NCI-H748 (cell line): ENCODE measurements around the gene CLCNKB.
"Not testable (repeated sequence)": the region's sequence is repeated elsewhere in the genome, so short reads cannot be mapped to it uniquely, and the experiment has no call there.

Source experiments
- DNase-seq: peaks from one replicate; lab custom pipeline; 2025; ENCODE audit not compliant: unreplicated experiment; lab: John Stamatoyannopoulos, UW

Gene CLCNKB

DNA sequence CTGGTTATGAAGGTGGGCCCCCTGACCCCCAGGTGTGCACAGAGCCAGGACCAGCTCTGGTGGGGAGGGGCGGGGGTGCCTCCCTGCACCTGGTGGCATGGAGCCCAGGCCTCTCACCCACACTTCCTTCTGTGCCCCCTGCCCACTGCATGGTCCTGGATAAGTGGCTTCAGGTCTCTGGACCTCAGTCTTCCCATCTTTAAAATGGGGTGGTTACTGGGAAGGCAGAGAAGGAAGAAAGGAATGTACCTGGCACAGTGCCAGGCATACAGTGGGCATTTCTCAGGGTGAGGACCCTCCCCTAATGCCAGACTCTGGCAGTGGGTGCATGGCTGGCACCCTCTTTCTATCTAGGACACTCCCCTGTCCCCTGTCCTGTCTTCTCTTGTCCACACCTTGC is 14.3 kb upstream of the CLCNKB start:
- no peak for DNase-seq

DNA sequence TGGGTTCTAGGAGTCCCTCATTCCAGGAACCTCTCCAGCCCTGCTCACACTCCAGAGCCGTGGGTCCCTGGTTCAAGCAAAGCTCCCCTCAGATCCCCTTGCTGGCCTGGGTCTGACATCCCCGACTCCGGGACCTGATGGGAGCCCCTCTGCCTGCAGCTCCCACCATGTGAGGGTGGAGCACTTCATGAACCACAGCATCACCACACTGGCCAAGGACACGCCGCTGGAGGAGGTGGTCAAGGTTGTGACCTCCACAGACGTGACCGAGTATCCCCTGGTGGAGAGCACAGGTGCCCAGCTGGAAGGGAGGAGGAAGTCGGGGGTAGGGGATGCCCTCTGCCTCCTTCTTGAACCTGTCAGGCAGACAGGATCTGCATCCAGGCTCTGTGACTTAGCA is 12.0 kb upstream of the CLCNKB start:
- no peak for DNase-seq

DNA sequence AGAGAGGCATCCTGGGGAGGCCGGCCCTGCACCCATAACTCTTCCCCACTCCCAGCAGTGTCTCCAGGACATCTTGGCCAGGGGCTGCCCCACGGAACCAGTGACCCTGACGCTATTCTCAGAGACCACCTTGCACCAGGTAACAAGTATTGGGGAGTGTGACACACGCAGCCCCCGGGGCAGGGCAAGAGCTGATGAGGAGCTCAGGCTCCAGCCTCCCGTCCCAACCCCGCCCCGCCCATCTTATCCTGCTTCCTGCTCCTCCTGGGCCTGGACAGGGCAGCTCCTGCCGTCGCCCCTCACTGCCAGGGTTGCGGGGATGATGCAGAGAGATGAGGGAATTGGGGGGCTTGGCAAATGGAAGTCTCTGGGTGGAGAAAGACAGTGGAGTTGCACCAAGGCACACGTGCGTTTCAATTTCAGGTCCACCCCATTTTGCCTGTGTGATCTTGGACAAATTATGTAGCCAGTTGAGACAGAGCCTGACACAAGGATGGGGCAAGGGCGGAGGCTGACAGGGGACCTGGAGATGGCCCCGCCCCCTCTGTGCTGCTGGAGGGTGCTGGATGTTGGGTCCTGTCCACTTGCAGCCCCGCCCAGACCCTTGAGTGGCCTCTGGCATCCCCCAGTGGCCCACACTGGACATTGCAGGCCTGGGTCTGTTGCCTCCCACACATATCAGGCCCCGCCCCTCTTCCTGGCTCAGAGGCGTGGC is 11.0 kb upstream of the CLCNKB start:
- peak; percentile 84 for DNase-seq

DNA sequence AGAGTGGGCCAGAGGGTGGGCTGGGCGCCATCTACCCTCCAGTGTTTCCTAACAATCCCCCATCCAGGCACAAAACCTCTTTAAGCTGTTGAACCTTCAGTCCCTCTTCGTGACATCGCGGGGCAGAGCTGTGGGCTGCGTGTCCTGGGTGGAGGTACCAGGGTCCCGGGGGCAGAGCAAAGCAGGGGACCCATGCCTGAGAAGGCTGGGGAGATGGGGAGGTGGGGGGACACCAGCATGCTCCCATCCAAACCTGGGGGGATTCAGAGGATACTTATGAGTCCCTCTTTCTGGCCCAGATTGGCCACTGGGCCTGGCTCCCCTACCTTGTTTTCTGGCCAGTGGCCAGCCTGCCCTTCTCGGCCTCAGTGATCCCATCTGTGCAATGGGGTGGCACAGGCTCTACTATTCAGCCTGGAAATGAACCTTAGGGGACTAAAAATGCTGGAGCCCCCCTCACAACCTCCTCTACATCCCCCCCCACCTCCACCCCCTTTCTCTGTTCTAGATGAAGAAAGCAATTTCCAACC is 10.4 kb upstream of the CLCNKB start:
- not testable (repeated sequence) for DNase-seq

DNA sequence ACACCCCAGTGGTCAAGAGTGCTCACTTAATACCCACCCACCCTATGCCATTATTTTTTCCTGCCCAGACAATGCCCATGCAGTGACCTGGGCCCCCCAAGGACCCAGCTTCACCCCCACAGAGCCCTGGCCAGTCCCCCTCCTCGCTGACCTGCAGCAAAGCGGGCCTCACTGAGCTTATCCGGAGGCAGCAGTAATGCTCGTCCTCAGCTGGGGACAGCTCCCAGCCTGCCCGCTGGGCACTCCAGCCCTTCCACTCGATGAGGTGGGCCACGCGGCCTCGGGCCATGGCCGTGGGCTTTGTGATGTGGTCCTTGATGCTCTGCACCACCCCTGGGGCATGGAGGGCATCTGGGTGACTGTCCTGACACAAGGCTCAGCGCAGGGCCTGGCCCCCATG is 7.1 kb upstream of the CLCNKB start:
- not testable (repeated sequence) for DNase-seq

DNA sequence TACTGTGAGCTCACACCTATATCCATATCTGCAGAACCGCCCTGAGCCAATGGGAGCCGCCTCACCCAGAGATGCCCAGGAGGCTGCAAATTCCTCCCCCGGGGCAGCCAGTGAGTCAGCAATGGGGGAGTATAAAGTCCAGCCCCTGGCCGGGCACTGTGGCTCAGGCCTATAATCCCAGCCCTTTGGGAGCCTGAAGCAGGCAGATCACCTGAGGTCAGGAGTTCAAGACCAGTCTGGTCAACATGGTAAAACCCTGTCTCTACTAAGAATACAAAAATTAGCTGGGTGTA is 5.0 kb upstream of the CLCNKB start:
- no peak for DNase-seq

DNA sequence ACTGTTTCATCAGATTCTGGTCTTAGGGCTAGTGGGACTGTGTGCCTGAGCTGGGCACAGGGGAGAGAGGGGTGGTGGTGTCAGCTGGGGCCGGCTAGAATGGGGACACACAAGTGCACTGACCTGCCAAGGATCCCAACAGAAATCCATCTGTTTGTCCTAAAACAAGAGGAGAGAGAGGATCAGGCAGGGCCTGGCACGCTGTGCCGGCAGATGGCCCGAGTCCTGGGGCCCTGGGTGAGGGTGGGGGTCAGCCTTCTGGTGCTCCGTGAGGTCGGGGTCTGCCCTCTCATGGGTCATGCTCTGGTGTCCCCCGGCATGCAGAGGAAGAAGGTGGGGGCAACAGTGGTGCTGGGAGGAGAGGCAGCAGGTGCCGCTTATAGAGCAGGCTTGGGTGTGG is 3.7 kb upstream of the CLCNKB start:
- not testable (repeated sequence) for DNase-seq

DNA sequence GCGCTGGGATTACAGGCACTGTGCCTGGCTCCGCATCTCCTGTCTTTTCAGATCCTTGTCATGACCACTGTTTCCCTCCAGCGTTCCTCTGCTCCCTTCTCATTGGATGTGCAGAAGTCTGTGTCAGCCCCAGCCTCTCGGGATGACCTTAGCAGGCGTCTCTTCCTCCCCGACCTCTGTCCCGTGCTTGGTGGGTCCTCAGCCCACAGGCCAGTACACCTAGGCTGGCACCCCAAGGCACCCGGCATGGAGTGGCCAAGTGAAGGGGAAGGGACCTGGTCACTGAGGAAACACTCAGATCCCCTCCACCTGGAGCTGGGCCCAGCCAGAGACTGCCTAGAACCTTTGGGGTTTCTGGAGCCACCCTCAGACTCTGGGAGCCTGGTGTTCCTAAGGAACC is 2.4 kb upstream of the CLCNKB start:
- no peak for DNase-seq

DNA sequence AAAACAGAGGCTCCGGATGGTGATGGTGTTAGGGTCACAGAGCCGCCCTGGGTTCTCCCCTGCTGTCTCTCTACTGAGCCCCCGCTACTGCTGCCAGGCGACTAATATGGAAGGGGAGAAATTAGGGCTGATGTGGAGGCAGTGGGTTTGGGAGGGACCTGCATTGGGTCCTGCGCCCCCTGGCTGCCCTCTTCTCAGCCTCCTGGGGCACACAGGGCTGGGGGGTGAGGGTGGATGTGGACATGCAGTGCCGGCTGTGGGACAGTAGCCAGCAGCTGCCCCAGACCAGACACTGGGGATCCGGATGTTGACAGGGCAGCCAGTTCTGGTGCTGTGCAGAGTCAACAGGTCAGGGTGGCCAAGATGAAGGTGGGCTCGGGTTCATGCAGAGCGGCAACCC is 1.5 kb upstream of the CLCNKB start:
- no peak for DNase-seq

DNA sequence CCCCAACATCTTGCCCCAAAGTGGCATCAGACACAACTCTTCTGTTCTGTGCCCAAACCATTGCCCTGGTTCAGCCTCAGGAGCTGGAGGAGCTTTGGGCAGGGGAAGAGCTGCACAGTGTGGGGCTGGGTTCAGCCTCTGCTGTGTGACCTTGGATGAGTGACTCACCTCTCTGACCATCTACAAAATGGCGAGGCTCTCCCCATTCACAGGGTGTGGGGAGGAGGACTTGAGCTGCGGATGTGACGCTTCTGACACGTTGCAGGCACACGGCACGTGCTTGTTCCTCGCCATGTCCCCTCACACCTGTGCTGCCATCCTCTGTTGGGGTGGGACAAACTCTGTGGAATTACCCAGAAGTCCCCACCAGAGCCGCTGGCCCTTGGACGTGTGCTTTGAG is 928 bp upstream of the CLCNKB start:
- not testable (repeated sequence) for DNase-seq

DNA sequence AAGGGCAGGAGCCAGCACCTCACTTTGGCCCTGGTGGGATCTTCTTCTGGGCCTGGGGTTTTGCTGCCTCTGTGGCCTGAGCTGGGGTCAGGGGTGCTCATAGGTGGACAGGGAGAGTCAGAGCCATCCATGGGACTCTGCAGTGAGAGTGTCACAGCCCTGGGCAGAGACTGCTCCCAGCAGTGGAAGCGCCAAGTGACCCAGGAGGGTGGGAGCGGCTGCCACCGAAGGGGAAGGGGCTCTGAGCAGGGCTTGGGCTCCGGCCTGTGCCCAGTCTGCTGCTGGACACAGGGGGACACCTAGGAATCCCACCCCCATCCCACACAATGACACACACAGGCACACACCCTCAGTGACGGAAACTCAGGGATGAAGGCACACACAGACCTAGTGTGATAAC is 368 bp downstream of the CLCNKB start:
- DNase-seq = no peak

DNA sequence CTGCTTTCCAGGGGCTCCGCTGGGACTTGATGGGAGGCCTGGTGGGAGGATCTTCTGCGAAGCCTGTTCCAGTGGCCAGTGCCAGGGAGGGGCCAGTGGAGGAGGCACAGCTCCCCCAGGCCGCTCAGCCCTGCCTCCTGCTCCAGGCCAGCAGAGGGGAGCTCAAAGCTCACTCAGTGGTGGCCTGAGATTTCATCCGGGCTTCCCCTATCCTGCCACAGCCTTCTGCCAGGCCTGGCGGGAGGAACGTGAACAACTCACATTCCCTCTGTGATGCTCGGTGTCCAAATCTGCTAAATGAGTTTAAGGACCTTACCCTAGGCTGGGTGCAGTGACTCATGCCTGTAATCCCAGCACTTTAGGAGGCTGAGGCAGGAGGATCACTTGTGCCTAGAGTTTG is 3.3 kb downstream of the CLCNKB start:
- DNase-seq = no peak

DNA sequence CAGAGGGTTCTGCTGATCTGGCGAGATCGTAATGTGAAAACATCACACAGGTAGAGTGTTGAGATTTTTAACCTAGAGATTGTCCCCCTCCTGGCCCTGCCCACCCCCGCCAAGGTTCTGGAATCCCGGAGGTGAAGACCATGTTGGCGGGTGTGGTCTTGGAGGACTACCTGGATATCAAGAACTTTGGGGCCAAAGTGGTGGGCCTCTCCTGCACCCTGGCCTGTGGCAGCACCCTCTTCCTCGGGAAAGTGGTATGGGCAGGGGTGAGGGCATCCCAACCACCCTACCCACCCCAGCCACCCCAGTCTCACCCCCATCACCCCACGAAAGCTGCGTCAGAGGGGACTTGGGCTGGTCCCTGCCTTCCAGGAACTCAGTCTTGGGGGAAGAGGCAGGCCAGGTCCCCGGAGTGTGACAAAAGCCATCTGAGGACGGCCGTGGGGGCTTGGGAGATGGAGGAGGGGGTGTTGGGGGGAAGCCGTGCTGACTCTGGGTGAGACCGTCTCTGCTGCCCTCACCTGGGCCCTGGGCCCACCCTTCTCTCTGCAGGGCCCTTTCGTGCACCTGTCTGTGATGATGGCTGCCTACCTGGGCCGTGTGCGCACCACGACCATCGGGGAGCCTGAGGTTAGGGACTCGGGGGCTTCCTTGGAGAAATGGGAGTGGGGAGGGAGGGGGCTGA is 4.4 kb downstream of the CLCNKB start:
- no peak for DNase-seq

DNA sequence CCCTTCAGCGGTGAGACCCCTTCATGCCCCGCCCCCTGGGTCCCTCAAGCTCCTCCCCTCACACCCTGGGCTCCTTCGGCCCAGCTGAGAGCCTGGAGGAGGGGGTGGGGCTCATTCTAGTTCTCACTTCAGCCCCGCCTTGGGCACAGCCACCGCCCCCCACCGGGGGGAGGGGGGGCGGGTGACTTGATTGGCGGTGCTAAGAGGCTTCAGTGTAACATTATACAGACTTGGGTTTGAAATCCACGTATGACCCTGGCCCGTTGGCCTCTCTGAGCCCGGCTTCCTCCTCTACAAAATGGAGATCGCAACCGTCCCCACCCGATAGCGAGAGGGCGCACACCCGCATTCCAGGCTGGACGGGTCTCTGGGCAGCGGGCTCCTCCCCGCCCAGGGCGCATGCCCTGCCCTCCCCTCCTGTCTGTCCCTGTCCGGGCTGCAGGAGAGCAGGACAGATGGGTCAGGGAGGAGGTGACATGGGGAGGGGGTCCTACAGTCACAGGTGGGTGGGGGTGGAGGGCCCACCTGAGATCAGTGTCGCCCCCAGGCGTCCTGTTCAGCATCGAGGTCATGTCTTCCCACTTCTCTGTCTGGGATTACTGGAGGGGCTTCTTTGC is 5.1 kb downstream of the CLCNKB start:
- DNase-seq = no peak

DNA sequence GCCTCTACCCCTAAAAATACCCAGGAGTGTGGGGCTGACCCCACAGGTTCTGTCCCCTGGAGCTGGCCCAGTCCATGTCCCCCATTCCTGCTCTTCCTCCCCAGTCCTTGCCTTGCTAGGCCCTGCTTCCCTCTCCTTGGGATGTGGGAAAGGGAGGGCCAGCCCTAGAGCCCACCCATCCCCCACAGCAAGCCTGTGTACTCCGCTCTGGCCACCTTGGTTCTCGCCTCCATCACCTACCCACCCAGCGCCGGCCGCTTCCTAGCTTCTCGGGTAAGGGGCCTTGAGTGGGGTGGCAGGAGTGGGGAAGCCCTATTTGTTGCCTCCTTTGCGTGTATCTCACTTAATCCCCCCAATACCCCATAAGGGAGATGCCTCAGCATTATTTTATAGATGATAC is 6.7 kb downstream of the CLCNKB start:
- no peak for DNase-seq

DNA sequence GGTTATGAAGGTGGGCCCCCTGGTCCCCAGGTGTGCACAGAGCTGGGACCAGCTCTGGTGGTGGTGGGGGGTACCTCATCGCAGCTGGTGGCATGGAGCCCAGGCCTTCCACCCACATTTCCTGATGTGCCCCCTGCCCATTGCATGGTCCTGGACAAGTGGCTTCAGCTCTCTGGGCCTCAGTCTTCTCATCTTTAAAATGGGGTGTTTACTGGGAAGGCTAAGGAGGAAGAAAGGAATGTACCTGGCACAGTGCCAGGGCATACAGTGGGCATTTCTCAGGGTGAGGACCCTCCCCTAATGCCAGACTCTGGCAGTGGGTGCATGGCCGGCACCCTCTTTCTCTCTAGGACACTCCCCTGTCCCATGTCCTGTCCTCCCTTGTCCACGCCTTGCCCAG is 7.5 kb downstream of the CLCNKB start:
- DNase-seq = no peak

DNA sequence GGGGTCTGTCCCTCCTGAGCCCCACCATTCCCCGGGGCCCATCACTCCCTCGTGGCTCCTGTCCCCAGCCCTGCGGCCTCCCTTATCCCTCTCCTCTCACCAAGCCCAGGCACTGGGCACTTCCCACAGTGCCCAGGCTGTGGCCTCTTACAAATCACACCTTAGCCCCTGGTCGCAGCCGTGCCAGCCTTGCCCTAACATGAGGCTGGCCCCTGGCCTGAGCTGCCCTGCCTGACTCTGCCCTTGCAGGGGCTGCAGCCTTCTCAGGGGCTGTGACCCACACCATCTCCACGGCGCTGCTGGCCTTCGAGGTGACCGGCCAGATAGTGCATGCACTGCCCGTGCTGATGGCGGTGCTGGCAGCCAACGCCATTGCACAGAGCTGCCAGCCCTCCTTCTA is 8.4 kb downstream of the CLCNKB start:
- not testable (repeated sequence) for DNase-seq

DNA sequence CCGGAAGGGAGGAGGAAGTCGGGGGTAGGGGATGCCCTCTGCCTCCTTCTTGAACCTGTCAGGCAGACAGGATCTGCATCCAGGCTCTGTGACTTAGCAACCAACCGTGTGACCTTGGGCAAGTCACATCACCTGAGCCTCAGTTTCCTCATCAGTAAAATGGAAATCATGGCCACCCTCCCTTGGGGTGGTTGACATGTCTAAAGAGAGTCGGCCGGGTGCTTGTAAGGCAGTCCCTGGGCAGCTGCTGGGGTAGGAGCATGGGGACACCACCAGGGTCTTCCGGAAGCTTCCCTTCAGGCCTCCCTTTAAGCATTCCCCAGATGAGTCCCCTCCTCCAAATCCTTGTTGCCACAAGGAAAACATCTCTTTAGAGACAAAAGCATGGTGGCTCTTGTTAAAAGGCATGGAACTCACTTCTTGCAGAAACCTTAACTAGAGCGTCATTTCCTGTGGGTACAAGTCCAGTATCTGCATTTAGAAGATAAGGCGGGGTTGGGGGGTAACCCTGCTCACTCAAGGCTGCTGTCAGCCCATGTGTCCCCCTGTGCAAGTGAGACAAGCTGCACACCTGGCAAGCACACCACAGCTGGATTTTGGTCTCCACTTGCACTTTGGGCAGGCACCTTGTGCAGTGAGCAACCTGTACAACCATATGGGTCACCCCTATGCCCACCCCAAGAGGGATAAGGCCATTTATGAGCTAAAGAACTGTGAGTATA is 10.4 kb downstream of the CLCNKB start:
- no peak for DNase-seq

DNA sequence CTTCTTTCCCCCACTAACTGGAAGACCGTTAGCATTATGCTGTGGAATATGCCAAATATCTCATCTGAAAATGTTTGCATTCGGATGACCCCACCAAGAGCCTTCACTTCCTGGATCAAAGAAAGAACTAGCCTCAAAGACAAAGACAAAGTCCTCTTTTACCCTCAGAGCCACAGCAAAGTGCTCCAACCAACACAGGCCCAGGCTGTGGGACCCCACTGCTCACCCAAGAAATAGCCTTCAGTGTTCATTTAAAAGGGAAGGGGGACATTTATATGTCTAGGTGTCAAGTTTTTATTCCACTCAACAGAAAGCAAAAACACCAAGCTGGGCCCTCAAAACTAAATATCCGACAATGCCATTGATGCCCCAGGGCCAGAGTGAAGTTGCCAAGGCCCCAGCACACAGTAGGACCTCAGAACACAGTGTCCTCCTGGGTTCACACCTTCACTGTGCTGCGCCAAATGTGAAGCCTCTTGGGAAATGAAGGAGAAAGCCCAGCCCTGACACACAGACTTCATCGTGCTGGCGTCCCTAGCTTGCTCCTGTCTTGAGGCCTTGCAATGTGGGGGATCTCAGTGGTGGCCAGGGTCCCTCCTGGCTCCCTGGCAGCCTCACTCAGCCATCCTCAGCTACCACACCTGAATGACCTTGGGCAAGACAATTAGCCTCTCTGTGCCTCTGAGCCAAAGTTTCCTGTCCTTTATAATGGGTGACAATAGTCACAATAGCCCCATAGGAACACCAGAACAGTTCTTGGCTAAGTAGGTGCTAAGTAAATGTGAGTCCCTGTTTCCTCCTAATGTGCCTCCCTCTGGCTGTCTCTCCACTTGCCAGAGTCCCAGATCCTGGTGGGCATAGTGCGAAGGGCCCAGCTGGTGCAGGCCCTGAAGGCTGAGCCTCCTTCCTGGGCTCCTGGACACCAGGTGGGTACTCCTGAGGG is 11.3 kb downstream of the CLCNKB start:
- no peak for DNase-seq

DNA sequence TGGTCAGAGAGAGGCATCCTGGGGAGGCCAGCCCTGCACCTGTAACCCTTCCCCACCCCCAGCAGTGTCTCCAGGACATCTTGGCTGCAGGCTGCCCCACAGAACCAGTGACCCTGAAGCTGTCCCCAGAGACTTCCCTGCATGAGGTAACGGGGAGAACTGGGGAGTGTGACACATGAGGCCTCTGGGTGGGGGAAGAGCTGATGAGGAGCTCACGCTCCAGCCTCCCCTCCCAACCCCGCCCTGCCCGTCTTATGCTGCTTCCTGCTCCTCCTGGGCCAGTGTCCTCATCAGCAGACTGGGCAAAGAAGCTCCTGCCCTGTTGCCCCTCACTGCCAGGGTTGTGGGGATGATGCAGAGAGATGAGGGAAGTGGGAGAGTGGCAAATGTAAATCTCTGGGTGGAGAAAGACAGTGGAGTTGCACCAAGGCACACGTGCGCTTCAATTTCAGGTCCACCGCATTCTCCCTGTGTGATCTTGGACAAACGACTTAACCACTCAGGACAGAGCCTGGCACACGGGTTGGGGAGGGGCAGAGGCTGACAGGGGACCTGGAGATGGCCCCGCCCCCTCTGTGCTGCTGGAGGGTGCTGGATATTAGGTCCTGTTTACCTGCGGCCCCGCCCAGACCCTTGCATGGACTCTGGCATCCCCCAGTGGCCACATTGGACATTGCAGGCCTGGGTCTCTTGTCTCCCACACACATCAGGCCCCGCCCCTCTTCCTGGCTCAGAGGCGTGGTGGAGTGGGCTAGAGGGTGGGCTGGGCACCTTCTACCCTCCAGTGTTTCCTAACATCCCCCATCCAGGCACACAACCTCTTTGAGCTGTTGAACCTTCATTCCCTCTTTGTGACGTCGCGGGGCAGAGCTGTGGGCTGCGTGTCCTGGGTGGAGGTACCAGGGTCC is 12.3 kb downstream of the CLCNKB start:
- peak; percentile 83 for DNase-seq
